ENCODE data around the gene NREP. TPM values are rescaled to one million over a fixed set of nuclear protein-coding genes. Genes with fewer than 3 reads are reported as not detected.

The NREP gene
- total RNA-seq, 1 donor from 2014 or later = 874 TPM

- H3K4me3 Mint-ChIP-seq (ENCODE audit: unreplicated experiment) = peak overlapping the region; percentile 77
- H3K4me1 Mint-ChIP-seq (ENCODE audit: unreplicated experiment) = peaks cover 68% of the 10 kb centered on the region
- peaks cover 4% of the 10 kb centered on the region for H3K9me3 Mint-ChIP-seq (ENCODE audit: unreplicated experiment)
- peak overlapping the region; percentile 87 for H3K27ac Mint-ChIP-seq (ENCODE audit: unreplicated experiment)
- H3K36me3 Mint-ChIP-seq (ENCODE audit: unreplicated experiment) = peaks cover 63% of the 10 kb centered on the region
- H3K27me3 Mint-ChIP-seq (ENCODE audit: unreplicated experiment) = no peaks in the 10 kb centered on the region
- no peak for TF ChIP-seq CTCF (IDR thresholded peaks at IDR 0.05)
- DNase-seq (ENCODE audit: extremely low spot score, unreplicated experiment) = no peak
Measured at GRCh38 chr5:111752426-111752965, 4.5 kb downstream of the NREP start.

GRCh38 chr5:111749303-111750026 is 7.5 kb downstream of the NREP start:
- peaks cover 4% of the 10 kb centered on the region for H3K9me3 Mint-ChIP-seq (ENCODE audit: unreplicated experiment)
- H3K27ac Mint-ChIP-seq (ENCODE audit: unreplicated experiment) = peak overlapping the region; percentile 89
- peaks cover 90% of the 10 kb centered on the region for H3K4me1 Mint-ChIP-seq (ENCODE audit: unreplicated experiment)
- peaks cover 59% of the 10 kb centered on the region for H3K36me3 Mint-ChIP-seq (ENCODE audit: unreplicated experiment)
- no peak for TF ChIP-seq CTCF (IDR thresholded peaks at IDR 0.05)
- DNase-seq (ENCODE audit: extremely low spot score, unreplicated experiment) = no peak
- no peaks in the 10 kb centered on the region for H3K27me3 Mint-ChIP-seq (ENCODE audit: unreplicated experiment)
- peak overlapping the region; percentile 9 for H3K4me3 Mint-ChIP-seq (ENCODE audit: unreplicated experiment)

- Mint-ChIP-seq H3K36me3 (ENCODE audit: unreplicated experiment) (peaks cover 51% of the 10 kb centered on the region), H3K27me3 (ENCODE audit: unreplicated experiment) (no peaks in the 10 kb centered on the region), H3K4me3 (ENCODE audit: unreplicated experiment) (no peak overlapping the region), H3K4me1 (ENCODE audit: unreplicated experiment) (peaks cover 91% of the 10 kb centered on the region), H3K27ac (ENCODE audit: unreplicated experiment) (peak overlapping the region; percentile 89), H3K9me3 (ENCODE audit: unreplicated experiment) (peaks cover 4% of the 10 kb centered on the region)
- TF ChIP-seq CTCF (IDR thresholded peaks at IDR 0.05) = no peak
- no peak for DNase-seq (ENCODE audit: extremely low spot score, unreplicated experiment)
Measured at GRCh38 chr5:111748304-111748763, 8.7 kb downstream of the NREP start.

GRCh38 chr5:111747337-111747736 is 9.7 kb downstream of the NREP start:
- no peaks in the 10 kb centered on the region for H3K27me3 Mint-ChIP-seq (ENCODE audit: unreplicated experiment)
- H3K4me3 Mint-ChIP-seq (ENCODE audit: unreplicated experiment) = peak overlapping the region; percentile 14
- no peak for TF ChIP-seq CTCF (IDR thresholded peaks at IDR 0.05)
- H3K27ac Mint-ChIP-seq (ENCODE audit: unreplicated experiment) = peak overlapping the region; percentile 89
- DNase-seq (ENCODE audit: extremely low spot score, unreplicated experiment) = no peak
- H3K9me3 Mint-ChIP-seq (ENCODE audit: unreplicated experiment) = peaks cover 4% of the 10 kb centered on the region
- peaks cover 94% of the 10 kb centered on the region for H3K4me1 Mint-ChIP-seq (ENCODE audit: unreplicated experiment)
- peaks cover 45% of the 10 kb centered on the region for H3K36me3 Mint-ChIP-seq (ENCODE audit: unreplicated experiment)

GRCh38 chr5:111746791-111747190 is 10.2 kb downstream of the NREP start:
- no peak for DNase-seq (ENCODE audit: extremely low spot score, unreplicated experiment)
- Mint-ChIP-seq H3K9me3 (ENCODE audit: unreplicated experiment) (peaks cover 4% of the 10 kb centered on the region), H3K27me3 (ENCODE audit: unreplicated experiment) (no peaks in the 10 kb centered on the region), H3K4me3 (ENCODE audit: unreplicated experiment) (no peak overlapping the region), H3K27ac (ENCODE audit: unreplicated experiment) (peak overlapping the region; percentile 89), H3K36me3 (ENCODE audit: unreplicated experiment) (peaks cover 43% of the 10 kb centered on the region), H3K4me1 (ENCODE audit: unreplicated experiment) (peaks cover 94% of the 10 kb centered on the region)
- TF ChIP-seq CTCF (IDR thresholded peaks at IDR 0.05) = no peak
